Caco-2 (cell line): Measurements from ENCODE around the gene KLK13. TPM values are rescaled to one million over a fixed set of nuclear protein-coding genes. Genes with fewer than 3 reads are reported as not detected.

Experiments
- BruUV-seq: library from RNA; stranded (reverse); fragments of 400-500 nt; replicated peaks from 2 replicates; lab custom pipeline; 2021; lab: Mats Ljungman, UMichigan
- CTCF ChIA-PET: fragments of 300-600 bp; sonication (Branson Sonifier 250); formaldehyde crosslinking; loops from one replicate; lab custom pipeline; 2022; ENCODE audit warnings: antibody characterized with exemption; lab: Charles Lee
- POLR2A ChIA-PET: fragments of 300-600 bp; sonication (Branson Sonifier 250); formaldehyde crosslinking; loops from one replicate; lab custom pipeline; 2022; ENCODE audit warnings: antibody characterized with exemption; lab: Charles Lee
- DNase-seq, 2 experiments: peaks; one replicate each; pipeline versions ENCODE4 v3.0.0 to v3.0.0-alpha.2; 2020 to 2022
- H3K27me3 ChIP-seq: replicated peaks from 2 replicates; pipeline ENCODE4 v1.6.0; 2011; ENCODE audit warnings: low read length; ENCODE audit not compliant: control insufficient read depth, insufficient read depth
- H3K36me3 ChIP-seq: 2 replicates; pipeline ENCODE4 v1.5.1; 2011; ENCODE audit warnings: low read length; ENCODE audit not compliant: control insufficient read depth, insufficient read depth
- H3K4me1 ChIP-seq: fragments of 250-450 bp; sonication (Bioruptor Pico); 2 replicates; pipeline ENCODE4 v1.5.1; 2020; ENCODE audit warnings: mild to moderate bottlenecking
- H3K4me3 ChIP-seq: 2 replicates; pipeline ENCODE4 v1.5.1; 2011; ENCODE audit warnings: low read depth, mild to moderate bottlenecking, control low read depth, low read length
- H3K9me3 ChIP-seq: fragments of 250-450 bp; sonication (Bioruptor Pico); 2 replicates; pipeline ENCODE4 v1.5.1; 2020; ENCODE audit warnings: mild to moderate bottlenecking, moderate library complexity
- H3K27ac Mint-ChIP-seq: one replicate; pipeline ENCODE4 v1.8.0; 2022; ENCODE audit warnings: mixed read lengths; ENCODE audit not compliant: unreplicated experiment
- H3K27me3 Mint-ChIP-seq: one replicate; pipeline ENCODE4 v1.8.0; 2022; ENCODE audit warnings: mixed read lengths; ENCODE audit not compliant: insufficient read depth, unreplicated experiment
- H3K36me3 Mint-ChIP-seq: one replicate; pipeline ENCODE4 v1.8.0; 2022; ENCODE audit warnings: mild to moderate bottlenecking, mixed read lengths; ENCODE audit not compliant: insufficient read depth, unreplicated experiment
- H3K4me1 Mint-ChIP-seq: one replicate; pipeline ENCODE4 v1.8.0; 2022; ENCODE audit warnings: low read depth, mixed read lengths; ENCODE audit not compliant: unreplicated experiment
- H3K4me3 Mint-ChIP-seq: one replicate; pipeline ENCODE4 v1.8.0; 2022; ENCODE audit warnings: mild to moderate bottlenecking, moderate library complexity, mixed read lengths; ENCODE audit not compliant: unreplicated experiment
- H3K9me3 Mint-ChIP-seq: one replicate; pipeline ENCODE4 v1.8.0; 2022; ENCODE audit warnings: mixed read lengths; ENCODE audit not compliant: unreplicated experiment
- intact Hi-C: fragments of 100-400 bp; cut with micrococcal nuclease; formaldehyde crosslinking; loops from one replicate; pipeline ENCODE4 v1.10.0; 2022; ENCODE audit not compliant: unreplicated experiment
- total RNA-seq: library from RNA; stranded (reverse); gene quantifications from 2 replicates; pipeline ENCODE4 v1.2.3, GENCODE V29; 2022
- TF ChIP-seq, protein P1 (sequence below), 2 experiments: fragments of 200-600 bp in 1 of 2; IDR thresholded peaks; 1 replicate in 1 of 2; 2 replicates in 1 of 2; pipeline versions ENCODE4 v1.5.1 to v1.8.0; 2011 to 2022; ENCODE audit warnings: antibody characterized with exemption in 1 of 2, control low read depth in 1 of 2, inconsistent platforms in 1 of 2, low read depth in 1 of 2, low read length in 1 of 2, mild to moderate bottlenecking in 1 of 2, moderate library complexity in 1 of 2; ENCODE audit not compliant: insufficient read depth in 1 of 2, severe bottlenecking in 1 of 2, unreplicated experiment in 1 of 2

KLK13 gene
- total RNA-seq, 1 experiment from 2014 or later: not detected

DNA sequence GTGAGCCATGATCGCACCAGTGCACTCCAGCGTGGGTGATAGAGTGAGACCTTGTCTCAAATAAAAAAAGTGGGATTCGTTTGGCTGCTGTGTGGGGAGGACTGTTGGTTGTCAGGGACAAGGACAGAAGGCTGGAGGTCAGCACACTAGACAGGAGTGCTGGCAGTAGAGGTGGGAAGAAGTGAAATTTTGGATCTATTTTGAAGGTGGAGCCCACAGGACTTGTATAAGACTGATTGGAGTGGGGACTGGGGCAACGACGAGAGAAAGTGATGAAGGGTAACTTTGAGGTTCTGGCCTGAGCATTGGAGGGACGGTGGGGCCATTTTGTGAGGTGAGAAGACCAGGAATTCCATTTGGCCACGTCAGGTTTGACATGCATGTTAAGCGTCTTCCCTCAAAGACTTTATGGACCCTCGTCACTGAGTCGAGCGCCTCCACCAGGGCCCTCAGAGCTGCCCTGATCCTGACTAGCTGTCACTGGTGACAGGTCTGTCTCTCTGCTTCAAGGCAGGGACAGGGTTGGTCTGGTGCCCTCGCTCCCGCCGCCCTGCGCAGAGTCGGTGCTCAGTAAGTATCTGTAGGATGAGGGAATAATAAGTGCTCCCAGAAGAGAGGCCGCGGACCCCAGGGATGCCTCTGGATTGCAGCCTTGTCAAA is 42.6 kb upstream of the KLK13 start:
- intact Hi-C loops: loop anchor here (1.0 kb wide), 2 partner anchors 62 to 302 kb away; no protein-coding TSS in a partner anchor

DNA sequence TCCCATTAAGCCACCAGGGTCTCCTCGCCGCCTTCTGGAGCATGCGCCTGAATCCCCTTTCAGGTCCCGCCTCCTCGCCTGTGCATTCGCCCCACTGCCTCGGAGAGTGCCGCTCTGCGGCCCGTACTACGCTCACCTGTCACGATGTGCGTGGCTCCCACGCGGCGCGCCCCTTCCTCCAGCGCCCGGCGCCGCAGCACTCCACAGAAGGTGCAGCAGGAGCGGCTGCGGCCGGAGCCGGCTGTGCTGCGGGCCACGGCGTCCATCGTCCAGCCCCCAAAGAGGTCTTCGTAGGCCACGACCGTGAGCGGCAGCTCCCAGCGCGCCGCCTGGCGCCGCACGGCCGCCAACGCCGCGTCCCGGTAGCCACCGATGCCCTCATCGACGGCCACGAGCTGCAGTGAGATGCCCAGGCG is 39.0 kb upstream of the KLK13 start:
- no TSS peak for BruUV-seq
- ChIA-PET POLR2A (no interaction called here), CTCF (no interaction called here)
- Mint-ChIP-seq H3K36me3 (peaks cover 44% of the 10 kb centered on the region), H3K4me3 (no peak overlapping the region), H3K9me3 (no peaks in the 10 kb centered on the region), H3K4me1 (peaks cover 9% of the 10 kb centered on the region), H3K27ac (no peak overlapping the region), H3K27me3 (no peaks in the 10 kb centered on the region)
- Histone ChIP-seq H3K4me1 (no peaks in the 10 kb centered on the region), H3K9me3 (no peaks in the 10 kb centered on the region), H3K27me3 (no peaks in the 10 kb centered on the region), H3K36me3 (no peaks in the 10 kb centered on the region; the same call in 1 of the 2 replicates), H3K4me3 (no peak overlapping the region)
- DNase-seq: no peak
- TF ChIP-seq, protein P1, sequence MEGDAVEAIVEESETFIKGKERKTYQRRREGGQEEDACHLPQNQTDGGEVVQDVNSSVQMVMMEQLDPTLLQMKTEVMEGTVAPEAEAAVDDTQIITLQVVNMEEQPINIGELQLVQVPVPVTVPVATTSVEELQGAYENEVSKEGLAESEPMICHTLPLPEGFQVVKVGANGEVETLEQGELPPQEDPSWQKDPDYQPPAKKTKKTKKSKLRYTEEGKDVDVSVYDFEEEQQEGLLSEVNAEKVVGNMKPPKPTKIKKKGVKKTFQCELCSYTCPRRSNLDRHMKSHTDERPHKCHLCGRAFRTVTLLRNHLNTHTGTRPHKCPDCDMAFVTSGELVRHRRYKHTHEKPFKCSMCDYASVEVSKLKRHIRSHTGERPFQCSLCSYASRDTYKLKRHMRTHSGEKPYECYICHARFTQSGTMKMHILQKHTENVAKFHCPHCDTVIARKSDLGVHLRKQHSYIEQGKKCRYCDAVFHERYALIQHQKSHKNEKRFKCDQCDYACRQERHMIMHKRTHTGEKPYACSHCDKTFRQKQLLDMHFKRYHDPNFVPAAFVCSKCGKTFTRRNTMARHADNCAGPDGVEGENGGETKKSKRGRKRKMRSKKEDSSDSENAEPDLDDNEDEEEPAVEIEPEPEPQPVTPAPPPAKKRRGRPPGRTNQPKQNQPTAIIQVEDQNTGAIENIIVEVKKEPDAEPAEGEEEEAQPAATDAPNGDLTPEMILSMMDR (IDR thresholded peaks at IDR 0.05; ENCODE audit: insufficient read depth in 1 of 2, low read depth in 1 of 2, low read length in 1 of 2, severe bottlenecking in 1 of 2, unreplicated experiment in 1 of 2): no peak
- intact Hi-C loops: no loop called here

More for the DNA sequence above, 42.6 kb upstream of the KLK13 start:
- peaks cover 40% of the 10 kb centered on the region for H3K36me3 Mint-ChIP-seq
- H3K4me1 Mint-ChIP-seq: peaks cover 9% of the 10 kb centered on the region
- no peaks in the 10 kb centered on the region for H3K9me3 ChIP-seq
- TF ChIP-seq, protein P1 (IDR thresholded peaks at IDR 0.05; ENCODE audit: insufficient read depth in 1 of 2, low read depth in 1 of 2, low read length in 1 of 2, severe bottlenecking in 1 of 2, unreplicated experiment in 1 of 2): no peak
- peak overlapping the region; percentile 88 for H3K4me3 ChIP-seq
- CTCF ChIA-PET: no interaction called here
- no peaks in the 10 kb centered on the region for H3K27me3 Mint-ChIP-seq
- H3K4me1 ChIP-seq: no peaks in the 10 kb centered on the region
- no peaks in the 10 kb centered on the region for H3K9me3 Mint-ChIP-seq
- H3K27ac Mint-ChIP-seq: peak overlapping the region; percentile 98
- TSS peak; percentile 56 for BruUV-seq
- H3K4me3 Mint-ChIP-seq: peak overlapping the region; percentile 96
- no peaks in the 10 kb centered on the region for H3K27me3 ChIP-seq
- H3K36me3 ChIP-seq: no peaks in the 10 kb centered on the region
- POLR2A ChIA-PET: interaction anchor here (0.6 kb wide), 2 partner anchors 46 to 75 kb away, joined by 3 read pairs; no protein-coding TSS in a partner anchor
- DNase-seq: no peak

DNA sequence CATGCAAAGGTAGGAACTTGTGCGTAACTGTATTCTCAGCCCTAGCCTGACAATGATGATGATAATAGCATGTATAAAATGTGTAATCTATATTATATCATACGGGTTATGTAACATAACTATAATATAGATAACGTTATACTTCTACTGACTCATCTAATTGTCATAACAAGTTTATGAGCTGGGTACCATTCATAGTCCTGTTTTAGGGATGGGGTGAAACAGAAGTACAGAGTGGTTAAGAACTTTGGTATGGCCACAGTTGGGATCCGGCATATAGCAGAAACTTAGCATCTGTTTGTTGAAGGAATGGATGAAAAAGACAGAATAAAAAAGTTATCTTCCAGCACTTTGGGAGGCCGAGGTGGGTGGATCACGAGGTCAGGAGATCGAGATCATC is 38.1 kb upstream of the KLK13 start:
- Mint-ChIP-seq H3K4me1 (peaks cover 9% of the 10 kb centered on the region), H3K9me3 (no peaks in the 10 kb centered on the region), H3K27ac (no peak overlapping the region), H3K27me3 (no peaks in the 10 kb centered on the region), H3K4me3 (no peak overlapping the region), H3K36me3 (peaks cover 36% of the 10 kb centered on the region)
- ChIA-PET CTCF (no interaction called here), POLR2A (no interaction called here)
- BruUV-seq: no TSS peak
- Histone ChIP-seq H3K4me3 (no peak overlapping the region), H3K9me3 (no peaks in the 10 kb centered on the region), H3K36me3 (no peaks in the 10 kb centered on the region; the same call in 1 of the 2 replicates), H3K27me3 (no peaks in the 10 kb centered on the region), H3K4me1 (no peaks in the 10 kb centered on the region)
- TF ChIP-seq, protein P1 (IDR thresholded peaks at IDR 0.05; ENCODE audit: insufficient read depth in 1 of 2, low read depth in 1 of 2, low read length in 1 of 2, severe bottlenecking in 1 of 2, unreplicated experiment in 1 of 2): no peak
- intact Hi-C loops: no loop called here
- no peak for DNase-seq
